GM19452 (cell line): ENCODE results near the gene USH2A.

ENCODE experiments used
- ATAC-seq: cut with Tn5 transposase; IDR thresholded peaks from one replicate; pipeline ENCODE4 v1.9.1; 2021; ENCODE audit not compliant: unreplicated experiment

Gene USH2A, protein sequence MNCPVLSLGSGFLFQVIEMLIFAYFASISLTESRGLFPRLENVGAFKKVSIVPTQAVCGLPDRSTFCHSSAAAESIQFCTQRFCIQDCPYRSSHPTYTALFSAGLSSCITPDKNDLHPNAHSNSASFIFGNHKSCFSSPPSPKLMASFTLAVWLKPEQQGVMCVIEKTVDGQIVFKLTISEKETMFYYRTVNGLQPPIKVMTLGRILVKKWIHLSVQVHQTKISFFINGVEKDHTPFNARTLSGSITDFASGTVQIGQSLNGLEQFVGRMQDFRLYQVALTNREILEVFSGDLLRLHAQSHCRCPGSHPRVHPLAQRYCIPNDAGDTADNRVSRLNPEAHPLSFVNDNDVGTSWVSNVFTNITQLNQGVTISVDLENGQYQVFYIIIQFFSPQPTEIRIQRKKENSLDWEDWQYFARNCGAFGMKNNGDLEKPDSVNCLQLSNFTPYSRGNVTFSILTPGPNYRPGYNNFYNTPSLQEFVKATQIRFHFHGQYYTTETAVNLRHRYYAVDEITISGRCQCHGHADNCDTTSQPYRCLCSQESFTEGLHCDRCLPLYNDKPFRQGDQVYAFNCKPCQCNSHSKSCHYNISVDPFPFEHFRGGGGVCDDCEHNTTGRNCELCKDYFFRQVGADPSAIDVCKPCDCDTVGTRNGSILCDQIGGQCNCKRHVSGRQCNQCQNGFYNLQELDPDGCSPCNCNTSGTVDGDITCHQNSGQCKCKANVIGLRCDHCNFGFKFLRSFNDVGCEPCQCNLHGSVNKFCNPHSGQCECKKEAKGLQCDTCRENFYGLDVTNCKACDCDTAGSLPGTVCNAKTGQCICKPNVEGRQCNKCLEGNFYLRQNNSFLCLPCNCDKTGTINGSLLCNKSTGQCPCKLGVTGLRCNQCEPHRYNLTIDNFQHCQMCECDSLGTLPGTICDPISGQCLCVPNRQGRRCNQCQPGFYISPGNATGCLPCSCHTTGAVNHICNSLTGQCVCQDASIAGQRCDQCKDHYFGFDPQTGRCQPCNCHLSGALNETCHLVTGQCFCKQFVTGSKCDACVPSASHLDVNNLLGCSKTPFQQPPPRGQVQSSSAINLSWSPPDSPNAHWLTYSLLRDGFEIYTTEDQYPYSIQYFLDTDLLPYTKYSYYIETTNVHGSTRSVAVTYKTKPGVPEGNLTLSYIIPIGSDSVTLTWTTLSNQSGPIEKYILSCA (N-terminal part only)

GRCh38 chr1:216422821-216423520 lies at the start of gene USH2A:
Gene USH2A, minus strand, starts transcription at chr1:216423448. Its CDS starts 1,112 bp downstream, at chr1:216422336.
- ATAC-seq, result no peak

DNA sequence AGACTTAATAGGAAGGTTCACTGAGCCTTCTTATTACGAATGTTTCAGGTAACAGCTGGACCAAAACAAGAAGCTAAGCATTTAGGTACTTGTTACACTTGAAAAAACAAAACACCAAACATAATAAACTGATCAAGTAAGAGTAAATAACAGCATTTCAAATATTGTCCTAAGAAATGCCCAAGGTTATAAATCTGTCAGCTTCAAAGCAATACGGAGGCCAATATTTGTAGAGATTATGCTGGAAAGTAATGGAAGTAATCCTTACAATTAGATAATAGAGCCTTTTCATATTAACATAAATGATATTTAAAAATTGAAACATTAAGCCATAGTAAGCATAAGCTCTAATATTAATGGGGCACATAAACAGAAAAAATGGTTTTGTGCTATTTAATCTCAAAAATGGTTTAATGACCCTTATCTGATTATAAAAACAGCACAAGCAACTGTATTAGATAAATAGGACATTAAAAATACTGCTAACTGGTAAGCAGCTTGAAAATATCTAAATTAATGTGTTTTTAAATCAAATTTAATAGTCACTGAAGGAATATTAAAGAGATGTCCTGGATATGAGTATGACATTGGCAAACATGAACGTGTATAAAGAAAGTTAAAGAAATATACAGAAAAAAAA lies 43.0 kb upstream of the USH2A start:
- no peak for ATAC-seq

- no peak for ATAC-seq
These were observed 41.2 kb upstream of the USH2A start for GRCh38 chr1:216464489-216464888.

- no peak for ATAC-seq
These were observed 39.0 kb upstream of the USH2A start for GRCh38 chr1:216462066-216462775.

- no peak for ATAC-seq
These were observed 38.2 kb upstream of the USH2A start for GRCh38 chr1:216461466-216461865.

DNA sequence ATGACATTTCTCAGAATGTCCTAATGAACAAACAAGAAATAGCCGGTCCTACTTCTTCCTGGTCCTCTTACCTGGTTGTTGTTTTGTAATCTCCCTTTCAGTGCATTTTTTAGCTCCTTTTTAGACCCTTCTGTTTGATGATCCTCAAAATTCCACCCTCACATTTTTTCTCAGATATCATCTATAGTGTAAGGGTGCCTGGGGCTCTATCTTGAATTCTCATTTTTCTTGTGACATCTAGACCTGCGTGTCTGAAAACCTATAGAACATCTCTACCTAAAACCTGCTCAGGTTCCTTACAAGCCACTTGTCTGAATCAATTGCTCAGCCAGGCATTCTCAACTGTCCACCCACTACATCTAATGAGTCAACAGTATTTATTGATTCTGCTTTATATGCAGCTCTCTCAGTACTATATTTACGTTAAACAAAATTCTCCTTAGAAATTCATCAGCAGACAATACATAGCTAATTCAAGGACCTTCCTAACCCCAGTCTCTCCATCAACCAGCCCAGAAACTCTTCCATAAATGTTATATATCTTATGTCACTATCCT lies 36.5 kb upstream of the USH2A start:
- no peak for ATAC-seq

DNA sequence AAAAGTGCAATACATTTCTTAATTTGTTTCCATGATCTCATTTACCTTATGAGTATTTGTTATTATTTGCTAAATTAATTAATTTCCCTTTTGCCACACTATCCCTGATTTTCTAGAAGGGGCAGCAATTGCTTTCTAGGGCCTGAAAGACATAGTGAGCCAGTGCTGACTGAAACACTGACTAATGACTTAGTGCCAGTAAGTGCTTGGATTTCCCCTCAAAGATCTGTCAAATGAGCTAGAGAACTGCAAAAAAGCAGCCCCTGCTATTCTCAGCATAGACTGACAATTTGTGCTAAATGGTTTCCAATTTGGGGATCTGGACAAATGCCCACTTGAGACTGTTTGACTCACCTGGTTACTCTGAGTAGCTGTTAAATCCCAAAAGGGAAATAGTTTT lies 35.6 kb upstream of the USH2A start:
- no peak for ATAC-seq

DNA sequence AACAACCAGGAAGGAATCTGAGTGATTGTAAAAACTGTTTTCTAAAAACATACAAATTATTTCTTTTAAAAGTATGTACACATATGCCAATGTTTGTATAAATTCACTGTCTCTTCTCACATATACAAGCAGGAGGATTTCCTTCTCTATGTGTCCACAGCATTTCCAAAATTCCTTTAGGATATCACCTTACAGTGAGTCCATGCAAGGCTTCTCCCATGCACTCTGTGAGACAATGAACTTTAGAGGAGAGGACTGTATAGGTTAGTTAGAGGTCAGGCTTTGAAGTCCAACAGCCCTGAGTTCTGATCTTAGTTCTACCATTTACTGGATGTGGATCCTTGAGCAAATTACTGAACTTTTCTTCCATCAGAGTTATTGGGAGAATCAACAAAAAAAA lies 34.1 kb upstream of the USH2A start:
- ATAC-seq, result no peak

DNA sequence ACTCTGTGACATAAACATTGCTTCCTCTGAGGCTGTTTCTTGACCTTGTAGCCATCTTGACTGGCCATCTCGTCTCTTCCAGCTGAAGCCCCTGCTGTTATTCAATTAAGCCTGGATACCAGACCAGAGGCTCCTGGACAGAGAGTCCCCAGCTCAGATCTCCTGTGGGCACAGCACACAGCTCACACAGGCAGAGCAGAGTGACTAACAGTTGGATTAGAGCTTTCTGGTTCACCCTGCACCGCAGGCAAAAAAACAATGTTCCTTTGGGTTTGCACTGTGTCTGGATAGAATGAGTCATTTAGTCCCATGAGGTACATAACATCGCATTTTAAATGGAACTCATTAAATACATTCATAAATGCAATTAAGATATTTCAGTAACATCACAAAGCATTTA lies 33.4 kb upstream of the USH2A start:
- no peak for ATAC-seq

DNA sequence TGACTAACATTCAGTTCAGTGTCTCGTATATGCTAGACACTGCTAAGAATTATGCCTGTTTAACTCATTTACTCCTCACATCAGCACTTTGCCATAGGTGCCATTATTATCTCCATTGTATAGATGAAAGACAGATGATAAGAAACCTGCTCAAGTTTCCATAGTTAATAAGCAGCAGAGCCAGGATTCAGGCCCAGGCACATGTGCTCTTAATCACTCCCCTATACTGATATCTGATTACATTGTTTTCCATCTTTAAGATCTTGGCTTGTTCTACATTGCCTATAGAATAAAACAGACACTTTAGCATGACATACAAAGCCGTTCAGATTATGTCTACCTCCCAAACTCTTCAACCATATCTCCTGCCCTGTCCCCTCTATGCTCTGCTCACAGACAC lies 30.5 kb upstream of the USH2A start:
- no peak for ATAC-seq

DNA sequence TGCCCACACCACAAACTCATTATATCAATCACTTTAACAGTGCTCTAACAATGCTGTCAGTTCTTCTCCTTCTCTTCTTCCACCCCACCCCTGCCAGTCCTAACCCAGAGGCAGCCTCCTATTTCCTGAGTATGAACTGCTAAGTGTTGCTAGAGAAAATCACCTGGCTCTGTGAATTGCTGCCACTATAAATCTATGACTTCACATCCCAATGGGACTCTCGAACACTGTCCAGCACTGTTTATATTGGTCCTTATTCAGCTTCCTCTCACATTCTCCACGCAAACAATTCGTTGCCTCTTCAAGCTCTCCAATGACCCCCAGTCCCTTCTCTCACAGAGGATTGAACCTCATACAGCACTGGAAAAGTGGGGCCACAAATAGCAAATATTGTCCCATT lies 27.0 kb upstream of the USH2A start:
- ATAC-seq, result no peak

DNA sequence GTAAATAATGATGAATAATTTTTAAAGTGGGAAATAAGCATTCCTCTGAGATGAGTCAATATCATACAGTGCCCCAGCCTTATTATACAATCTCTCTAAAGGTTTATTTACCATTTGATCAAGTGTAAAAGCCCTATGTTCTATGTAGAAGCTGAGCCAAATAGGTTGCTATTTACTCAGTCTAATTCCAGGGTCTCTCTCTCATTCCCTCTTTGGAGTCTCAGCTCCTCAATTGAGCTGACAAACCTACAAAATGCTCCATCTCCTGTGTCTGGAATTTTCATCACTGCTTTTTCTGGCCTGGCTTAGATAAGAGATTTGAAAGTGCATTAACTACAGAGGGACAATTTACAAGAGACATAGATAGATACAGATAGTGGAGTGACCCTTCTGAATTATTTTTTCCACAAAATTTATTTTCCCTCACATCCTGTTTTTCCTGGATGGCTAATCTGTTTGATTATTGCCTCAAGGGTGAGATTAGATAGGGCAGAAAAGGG lies 24.8 kb upstream of the USH2A start:
- no peak for ATAC-seq

GRCh38 chr1:216437603-216438002 lies 14.4 kb upstream of the USH2A start:
- ATAC-seq, result no peak

GRCh38 chr1:216434232-216434631 lies 11.0 kb upstream of the USH2A start:
- no peak for ATAC-seq

DNA sequence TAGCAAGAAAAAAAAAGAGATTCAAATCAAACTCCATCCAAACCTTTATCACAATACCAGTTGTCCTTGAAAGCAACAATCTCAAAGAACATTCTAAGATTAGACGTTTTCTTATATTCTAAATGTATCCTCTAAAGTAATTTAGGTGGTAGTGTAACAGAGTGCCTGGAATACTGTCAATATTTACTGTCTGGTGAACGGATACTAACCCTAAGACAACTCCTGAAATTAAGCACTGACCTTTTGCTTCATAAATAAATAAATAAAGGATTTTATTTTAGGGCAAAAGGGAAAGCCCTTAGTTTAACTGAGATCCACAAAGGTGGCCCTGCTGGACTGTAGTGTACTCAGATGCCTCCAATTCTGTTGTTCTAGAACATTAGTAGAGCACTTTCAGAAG lies 9.9 kb upstream of the USH2A start:
- ATAC-seq, result no peak

- no peak for ATAC-seq
These were observed 7.5 kb upstream of the USH2A start for GRCh38 chr1:216430744-216431143.

- no peak for ATAC-seq
These were observed 2.3 kb upstream of the USH2A start for GRCh38 chr1:216425577-216425976.

DNA sequence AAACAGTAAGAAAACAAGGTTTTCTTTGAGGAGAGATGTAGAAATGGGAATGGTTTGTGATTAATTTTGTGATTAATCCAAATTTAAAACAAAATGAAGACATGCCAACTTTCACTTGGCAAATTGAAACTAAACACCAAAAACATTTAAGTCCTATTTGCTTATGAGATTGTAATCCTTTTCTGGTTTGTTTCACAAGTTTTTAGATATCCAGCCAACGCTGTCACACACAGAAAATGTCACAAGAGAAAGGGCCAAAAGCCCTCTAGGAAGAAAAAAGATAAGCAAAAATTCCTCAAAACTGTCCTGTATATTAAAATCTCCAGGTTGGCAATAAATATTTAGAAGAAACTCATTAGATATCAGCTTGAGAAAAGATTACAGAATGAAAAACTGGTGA lies 2.5 kb downstream of the USH2A start:
- ATAC-seq, result no peak

- no peak for ATAC-seq
These were observed 3.0 kb downstream of the USH2A start for GRCh38 chr1:216420263-216420662.
